Gastroesophageal sphincter (tissue), 4 donors: ENCODE measurements around the gene MAP4K2. TPM values are rescaled to one million over a fixed set of nuclear protein-coding genes. Genes with fewer than 3 reads are reported as not detected.

ENCODE experiments used
- ATAC-seq: fragments of 150-250 bp; one replicate; pipeline ENCODE4 v1.9.1; 2016; ENCODE audit warnings: mild to moderate bottlenecking, moderate library complexity
- H3K27ac ChIP-seq, 4 donors: fragments of 200-600 bp; sonication (generic) in 3 of 4; 1 replicate in 3 of 4; 2 replicates in 1 of 4; pipeline ENCODE4 v1.5.1; 2016 to 2019
- H3K27me3 ChIP-seq: fragments of 200-600 bp; sonication (generic); one replicate; pipeline ENCODE4 v1.5.1; 2019
- H3K36me3 ChIP-seq, 2 donors: fragments of 200-600 bp; sonication (generic); one replicate each; pipeline ENCODE4 v1.5.1; 2019; ENCODE audit warnings: control low read depth in 1 of 2
- H3K4me1 ChIP-seq, 3 donors: fragments of 200-600 bp; sonication (generic); 1 replicate in 2 of 3; 2 replicates in 1 of 3; pipeline ENCODE4 v1.5.1; 2016 to 2019; ENCODE audit warnings: control low read depth in 2 of 3
- H3K4me3 ChIP-seq, 2 donors: fragments of 200-600 bp; sonication (generic); one replicate each; pipeline ENCODE4 v1.5.1; 2019; ENCODE audit warnings: mild to moderate bottlenecking in 1 of 2, moderate library complexity in 1 of 2
- H3K9me3 ChIP-seq, 3 donors: fragments of 200-600 bp; sonication (generic); one replicate each; pipeline ENCODE4 v1.5.1; 2017 to 2019; ENCODE audit warnings: control low read depth in 2 of 3
- EP300 ChIP-seq: sonication (generic); formaldehyde crosslinking; IDR thresholded peaks from one replicate; pipeline ENCODE4 v1.6.1; 2017; ENCODE audit warnings: antibody characterized with exemption, mild to moderate bottlenecking
- POLR2A ChIP-seq, 2 donors: fragments of 450-650 bp; IDR thresholded peaks; one replicate each; pipeline ENCODE4 v1.6.1; 2017; ENCODE audit warnings: antibody characterized with exemption in 2 of 2, mild to moderate bottlenecking in 2 of 2, moderate library complexity in 1 of 2
- POLR2AphosphoS5 ChIP-seq: sonication (generic); formaldehyde crosslinking; IDR thresholded peaks from one replicate; pipeline ENCODE4 v1.6.1; 2017; ENCODE audit warnings: antibody characterized with exemption
- WGBS, 2 donors: methylation state at CpG; one replicate each; pipeline ENCODE4 v1.1.5; 2018; ENCODE audit warnings: low coverage in 1 of 2; 5-methylcytosine and 5-hydroxymethylcytosine counted together
- total RNA-seq, 4 donors: library from RNA; depleted of rRNA; stranded (reverse); fragments of >200 nt; gene quantifications; one replicate each; pipeline ENCODE4 v1.1.0, GENCODE V29; 2016
- TF ChIP-seq, protein P1 (sequence below), 4 experiments: fragments of 200-600 bp in 2 of 4; fragments of 450-650 bp in 2 of 4; sonication (generic) in 1 of 4; IDR thresholded peaks; one replicate each; pipeline ENCODE4 v1.5.1; 2017 to 2019; ENCODE audit warnings: antibody characterized with exemption in 4 of 4, mild to moderate bottlenecking in 2 of 4, moderate library complexity in 2 of 4

Gene MAP4K2
- total RNA-seq, 4 donors from 2014 or later, result 17.6 to 24.0 (median 19.6) TPM

DNA sequence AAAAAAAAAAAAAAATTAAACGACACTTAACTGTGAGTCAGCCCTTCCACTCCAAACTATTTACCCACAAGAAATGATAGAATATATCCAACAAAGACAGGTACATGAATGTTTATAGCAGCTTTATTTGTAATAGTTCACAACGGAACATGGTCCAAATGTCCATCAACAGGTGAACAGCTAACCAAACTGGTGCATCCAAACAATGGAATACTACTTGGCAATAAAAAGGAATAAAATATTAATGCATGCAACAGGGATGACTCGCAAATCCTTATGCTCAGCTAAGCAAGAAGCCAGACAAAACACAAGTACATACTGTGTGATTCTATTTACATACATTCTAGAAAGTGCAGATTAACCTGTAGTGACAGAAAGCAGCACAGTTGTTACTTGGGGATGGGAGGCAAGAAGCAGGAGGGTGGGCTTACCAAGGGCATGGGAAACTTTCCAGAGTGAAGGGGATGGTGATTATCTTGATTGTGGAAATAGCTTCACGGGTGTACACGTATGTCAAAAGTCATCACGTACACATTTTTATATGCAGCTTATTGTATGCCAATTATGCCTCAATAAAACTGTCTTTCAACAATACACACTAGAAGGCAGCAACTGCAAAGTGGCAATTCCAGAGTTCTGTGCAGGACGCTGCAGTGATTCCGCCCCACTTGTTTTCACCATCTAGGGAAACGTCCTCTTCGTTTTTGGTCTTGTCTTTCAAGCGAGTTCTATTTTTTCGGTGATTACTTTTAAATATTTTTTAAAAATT lies 18.0 kb downstream of the MAP4K2 start:
- TF ChIP-seq EP300 (no peak), POLR2AphosphoS5 (no peak), POLR2A (IDR thresholded peaks at IDR 0.05) (no peak)
- TF ChIP-seq, protein P1, sequence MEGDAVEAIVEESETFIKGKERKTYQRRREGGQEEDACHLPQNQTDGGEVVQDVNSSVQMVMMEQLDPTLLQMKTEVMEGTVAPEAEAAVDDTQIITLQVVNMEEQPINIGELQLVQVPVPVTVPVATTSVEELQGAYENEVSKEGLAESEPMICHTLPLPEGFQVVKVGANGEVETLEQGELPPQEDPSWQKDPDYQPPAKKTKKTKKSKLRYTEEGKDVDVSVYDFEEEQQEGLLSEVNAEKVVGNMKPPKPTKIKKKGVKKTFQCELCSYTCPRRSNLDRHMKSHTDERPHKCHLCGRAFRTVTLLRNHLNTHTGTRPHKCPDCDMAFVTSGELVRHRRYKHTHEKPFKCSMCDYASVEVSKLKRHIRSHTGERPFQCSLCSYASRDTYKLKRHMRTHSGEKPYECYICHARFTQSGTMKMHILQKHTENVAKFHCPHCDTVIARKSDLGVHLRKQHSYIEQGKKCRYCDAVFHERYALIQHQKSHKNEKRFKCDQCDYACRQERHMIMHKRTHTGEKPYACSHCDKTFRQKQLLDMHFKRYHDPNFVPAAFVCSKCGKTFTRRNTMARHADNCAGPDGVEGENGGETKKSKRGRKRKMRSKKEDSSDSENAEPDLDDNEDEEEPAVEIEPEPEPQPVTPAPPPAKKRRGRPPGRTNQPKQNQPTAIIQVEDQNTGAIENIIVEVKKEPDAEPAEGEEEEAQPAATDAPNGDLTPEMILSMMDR (IDR thresholded peaks at IDR 0.05), result no peak
- peaks cover 0 to 8% (median 0%) of the 10 kb centered on the region in 3 donors for H3K4me1 ChIP-seq
- no peak overlapping the region for H3K27ac ChIP-seq
- no peak for ATAC-seq
- H3K9me3 ChIP-seq, result no peaks in the 10 kb centered on the region
- H3K27me3 ChIP-seq, result no peaks in the 10 kb centered on the region
- no peak overlapping the region for H3K4me3 ChIP-seq
- H3K36me3 ChIP-seq, result peaks cover 0 to 15% of the 10 kb centered on the region in 2 donors
- 81 to 84% methylated on average over 7 to 12 of the region's 12 CpGs for WGBS, 2 donors

GRCh38 chr11:64778473-64779298 lies 24.3 kb downstream of the MAP4K2 start, which contains the start of gene SF1:
Gene SF1, minus strand, starts transcription at chr11:64778542. Its CDS starts 150 bp downstream, at chr11:64778392.
- TF ChIP-seq, protein P1 (IDR thresholded peaks at IDR 0.05), result peak in 2 of 4 experiments; percentile 3 to 29
- TF ChIP-seq EP300 (no peak), POLR2A (IDR thresholded peaks at IDR 0.05) (peak; percentile 88), POLR2AphosphoS5 (peak; percentile 96)
- Histone ChIP-seq H3K9me3 (no peaks in the 10 kb centered on the region), H3K4me1 (peaks cover 19 to 44% (median 25%) of the 10 kb centered on the region in 3 donors), H3K27ac (peak within 1 kb of the TSS; percentile 97 to 100 (median 100)), H3K4me3 (peak within 1 kb of the TSS; percentile 77 to 87), H3K27me3 (no peaks in the 10 kb centered on the region), H3K36me3 (peaks cover 1 to 35% of the 10 kb centered on the region in 2 donors)
- ATAC-seq, result peak; percentile 95
- WGBS, 2 donors, result 0% methylated on average over 8 to 23 of the region's 80 CpGs

DNA sequence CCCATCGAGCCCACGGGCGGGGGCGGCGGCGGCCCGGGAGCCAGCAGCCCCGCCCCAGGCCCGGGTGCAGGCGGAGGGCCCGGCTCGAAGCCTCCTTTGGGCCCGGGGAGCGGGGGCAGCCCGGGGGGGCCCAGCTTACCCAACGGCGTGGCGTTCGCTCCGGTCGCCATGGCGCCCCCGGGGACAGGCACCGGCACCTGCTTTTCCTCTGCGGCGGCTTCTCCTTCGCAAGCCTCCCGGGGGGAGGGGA lies 24.9 kb downstream of the MAP4K2 start:
- TF ChIP-seq POLR2A (IDR thresholded peaks at IDR 0.05) (no peak), EP300 (no peak), POLR2AphosphoS5 (no peak)
- TF ChIP-seq, protein P1 (IDR thresholded peaks at IDR 0.05), result no peak
- no CpG with 5 or more reads among the region's 28 CpGs for WGBS, 2 donors
- H3K27ac ChIP-seq, result peak overlapping the region; percentile 97 to 100 (median 100)
- H3K4me1 ChIP-seq, result peaks cover 24 to 49% (median 31%) of the 10 kb centered on the region in 3 donors
- ATAC-seq, result peak; percentile 4
- no peaks in the 10 kb centered on the region for H3K9me3 ChIP-seq
- no peaks in the 10 kb centered on the region for H3K27me3 ChIP-seq
- H3K4me3 ChIP-seq, result peak overlapping the region; percentile 77 to 87
- peaks cover 6 to 40% of the 10 kb centered on the region in 2 donors for H3K36me3 ChIP-seq

- Histone ChIP-seq H3K9me3 (no peaks in the 10 kb centered on the region), H3K4me1 (peaks cover 29 to 54% (median 36%) of the 10 kb centered on the region in 3 donors), H3K27ac (peak overlapping the region; percentile 97 to 100 (median 100)), H3K36me3 (peaks cover 11 to 45% of the 10 kb centered on the region in 2 donors), H3K27me3 (no peaks in the 10 kb centered on the region), H3K4me3 (peak overlapping the region; percentile 77 to 87)
- ATAC-seq, result peak; percentile 27
- WGBS, 2 donors, result 0 to 3% methylated on average over 2 to 5 of the region's 98 CpGs
- TF ChIP-seq EP300, result no peak
- TF ChIP-seq POLR2A (IDR thresholded peaks at IDR 0.05), result no peak
- TF ChIP-seq, protein P1 (IDR thresholded peaks at IDR 0.05), result no peak
- no peak for TF ChIP-seq POLR2AphosphoS5
These were observed 25.4 kb downstream of the MAP4K2 start for GRCh38 chr11:64777449-64778222.
